ENCODE measurements around the gene NDUFAF2.

Gene NDUFAF2

DNA sequence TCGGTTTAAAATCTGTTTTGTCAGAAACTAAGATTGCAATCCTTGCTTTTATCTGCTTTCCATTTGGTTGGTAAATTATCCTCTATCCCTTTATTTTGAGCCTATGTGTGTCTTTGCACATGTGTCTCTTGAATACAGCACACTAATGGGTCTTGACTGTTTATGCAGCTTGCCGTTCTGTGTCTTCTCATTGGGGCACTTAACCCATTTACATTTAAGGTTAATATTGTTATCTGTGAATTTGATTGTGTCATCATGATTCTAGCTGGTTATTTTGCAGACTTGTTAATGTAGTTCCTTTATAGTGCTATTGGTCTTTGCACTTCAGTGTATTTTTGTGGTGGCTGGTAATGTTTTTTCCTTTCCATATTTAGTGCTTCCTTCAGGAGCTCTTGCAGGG lies 253.6 kb downstream of the NDUFAF2 start:
- H3K36me3 ChIP-seq (ENCODE audit: control insufficient read depth in 2 of 2, insufficient read depth in 1 of 2, low read length in 2 of 2) = no peaks in the 10 kb centered on the region
- H3K4me3 ChIP-seq (ENCODE audit: low read depth, low read length) = no peak overlapping the region
- ChIA-PET POLR2A (no interaction called here), CTCF (interaction anchor here (0.6 kb wide), 1 partner anchor 110 kb away, joined by 3 read pairs; no protein-coding TSS in a partner anchor)
- no peaks in the 10 kb centered on the region for H3K9me3 ChIP-seq (ENCODE audit: control insufficient read depth, insufficient read depth, low read depth, low read length)
- no peak overlapping the region for H3K27ac ChIP-seq (ENCODE audit: extremely low read depth, low read depth, low read length)
- TF ChIP-seq OVOL3 (tag by site-specific recombination; IDR thresholded peaks at IDR 0.05) (no peak), ZNF529 (tag by site-specific recombination; IDR thresholded peaks at IDR 0.05; ENCODE audit: insufficient replicate concordance) (peak; percentile 65), KLF1 (tag by site-specific recombination; IDR thresholded peaks at IDR 0.05) (no peak), REPIN1 (tag by site-specific recombination; IDR thresholded peaks at IDR 0.05; ENCODE audit: low read depth) (no peak), ZNF16 (tag by site-specific recombination; IDR thresholded peaks at IDR 0.05; ENCODE audit: low read depth) (no peak), SETDB1 (IDR thresholded peaks at IDR 0.05; ENCODE audit: insufficient read length, low read length) (peak; percentile 20), ZNF623 (tag by site-specific recombination; IDR thresholded peaks at IDR 0.05) (no peak), GLI2 (tag by site-specific recombination; IDR thresholded peaks at IDR 0.05; ENCODE audit: borderline replicate concordance, low read depth) (no peak), SP2 (tag by site-specific recombination; IDR thresholded peaks at IDR 0.05) (no peak), ZNF610 (tag by site-specific recombination; IDR thresholded peaks at IDR 0.05; ENCODE audit: borderline replicate concordance) (no peak), ZNF654 (tag by site-specific recombination; IDR thresholded peaks at IDR 0.05; ENCODE audit: low read depth) (no peak), ZNF561 (tag by site-specific recombination; IDR thresholded peaks at IDR 0.05; ENCODE audit: borderline replicate concordance) (no peak)
- TF ChIP-seq, protein P1, sequence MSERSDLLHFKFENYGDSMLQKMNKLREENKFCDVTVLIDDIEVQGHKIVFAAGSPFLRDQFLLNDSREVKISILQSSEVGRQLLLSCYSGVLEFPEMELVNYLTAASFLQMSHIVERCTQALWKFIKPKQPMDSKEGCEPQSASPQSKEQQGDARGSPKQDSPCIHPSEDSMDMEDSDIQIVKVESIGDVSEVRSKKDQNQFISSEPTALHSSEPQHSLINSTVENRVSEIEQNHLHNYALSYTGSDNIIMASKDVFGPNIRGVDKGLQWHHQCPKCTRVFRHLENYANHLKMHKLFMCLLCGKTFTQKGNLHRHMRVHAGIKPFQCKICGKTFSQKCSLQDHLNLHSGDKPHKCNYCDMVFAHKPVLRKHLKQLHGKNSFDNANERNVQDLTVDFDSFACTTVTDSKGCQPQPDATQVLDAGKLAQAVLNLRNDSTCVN (tag by site-specific recombination; optimal IDR thresholded peaks at IDR 0.05) = no peak
- H3K4me1 ChIP-seq (ENCODE audit: control insufficient read depth, insufficient read depth, low read length) = no peaks in the 10 kb centered on the region

DNA sequence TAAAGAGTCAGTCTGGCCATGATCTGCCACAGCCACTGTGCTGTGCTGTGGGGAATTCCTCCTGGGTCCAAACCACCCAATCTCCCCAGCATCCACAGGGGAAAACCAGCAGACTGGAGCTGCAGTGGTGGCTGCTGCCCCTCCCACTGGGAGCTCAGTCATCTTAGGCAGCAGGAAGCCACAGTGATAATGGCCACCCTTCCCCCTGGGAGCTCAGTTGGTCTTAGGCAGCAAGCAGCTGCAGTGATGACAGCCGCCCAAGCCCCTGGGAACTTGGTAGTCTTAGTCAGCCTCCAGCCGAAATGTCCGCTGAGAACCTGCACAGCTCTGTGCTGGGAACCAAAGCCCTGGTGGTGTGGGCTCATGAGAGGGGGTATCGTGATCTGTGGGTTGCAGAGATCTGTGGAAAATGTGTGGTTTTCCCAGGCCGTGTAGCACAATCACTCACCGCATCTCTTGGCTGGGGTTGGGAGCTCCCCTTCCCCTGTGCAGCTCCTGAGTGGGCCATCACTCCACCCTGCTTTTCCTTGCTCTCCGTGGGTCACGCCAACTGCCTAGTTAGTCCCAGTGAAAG lies 255.7 kb downstream of the NDUFAF2 start:
- CTCF ChIA-PET = no interaction called here
- Histone ChIP-seq H3K4me3 (ENCODE audit: low read depth, low read length) (no peak overlapping the region), H3K36me3 (ENCODE audit: control insufficient read depth in 2 of 2, insufficient read depth in 1 of 2, low read length in 2 of 2) (no peaks in the 10 kb centered on the region), H3K9me3 (ENCODE audit: control insufficient read depth, insufficient read depth, low read depth, low read length) (no peaks in the 10 kb centered on the region), H3K27ac (ENCODE audit: extremely low read depth, low read depth, low read length) (no peak overlapping the region), H3K4me1 (ENCODE audit: control insufficient read depth, insufficient read depth, low read length) (no peaks in the 10 kb centered on the region)
- POLR2A ChIA-PET = no interaction called here
- TF ChIP-seq, protein P2, sequence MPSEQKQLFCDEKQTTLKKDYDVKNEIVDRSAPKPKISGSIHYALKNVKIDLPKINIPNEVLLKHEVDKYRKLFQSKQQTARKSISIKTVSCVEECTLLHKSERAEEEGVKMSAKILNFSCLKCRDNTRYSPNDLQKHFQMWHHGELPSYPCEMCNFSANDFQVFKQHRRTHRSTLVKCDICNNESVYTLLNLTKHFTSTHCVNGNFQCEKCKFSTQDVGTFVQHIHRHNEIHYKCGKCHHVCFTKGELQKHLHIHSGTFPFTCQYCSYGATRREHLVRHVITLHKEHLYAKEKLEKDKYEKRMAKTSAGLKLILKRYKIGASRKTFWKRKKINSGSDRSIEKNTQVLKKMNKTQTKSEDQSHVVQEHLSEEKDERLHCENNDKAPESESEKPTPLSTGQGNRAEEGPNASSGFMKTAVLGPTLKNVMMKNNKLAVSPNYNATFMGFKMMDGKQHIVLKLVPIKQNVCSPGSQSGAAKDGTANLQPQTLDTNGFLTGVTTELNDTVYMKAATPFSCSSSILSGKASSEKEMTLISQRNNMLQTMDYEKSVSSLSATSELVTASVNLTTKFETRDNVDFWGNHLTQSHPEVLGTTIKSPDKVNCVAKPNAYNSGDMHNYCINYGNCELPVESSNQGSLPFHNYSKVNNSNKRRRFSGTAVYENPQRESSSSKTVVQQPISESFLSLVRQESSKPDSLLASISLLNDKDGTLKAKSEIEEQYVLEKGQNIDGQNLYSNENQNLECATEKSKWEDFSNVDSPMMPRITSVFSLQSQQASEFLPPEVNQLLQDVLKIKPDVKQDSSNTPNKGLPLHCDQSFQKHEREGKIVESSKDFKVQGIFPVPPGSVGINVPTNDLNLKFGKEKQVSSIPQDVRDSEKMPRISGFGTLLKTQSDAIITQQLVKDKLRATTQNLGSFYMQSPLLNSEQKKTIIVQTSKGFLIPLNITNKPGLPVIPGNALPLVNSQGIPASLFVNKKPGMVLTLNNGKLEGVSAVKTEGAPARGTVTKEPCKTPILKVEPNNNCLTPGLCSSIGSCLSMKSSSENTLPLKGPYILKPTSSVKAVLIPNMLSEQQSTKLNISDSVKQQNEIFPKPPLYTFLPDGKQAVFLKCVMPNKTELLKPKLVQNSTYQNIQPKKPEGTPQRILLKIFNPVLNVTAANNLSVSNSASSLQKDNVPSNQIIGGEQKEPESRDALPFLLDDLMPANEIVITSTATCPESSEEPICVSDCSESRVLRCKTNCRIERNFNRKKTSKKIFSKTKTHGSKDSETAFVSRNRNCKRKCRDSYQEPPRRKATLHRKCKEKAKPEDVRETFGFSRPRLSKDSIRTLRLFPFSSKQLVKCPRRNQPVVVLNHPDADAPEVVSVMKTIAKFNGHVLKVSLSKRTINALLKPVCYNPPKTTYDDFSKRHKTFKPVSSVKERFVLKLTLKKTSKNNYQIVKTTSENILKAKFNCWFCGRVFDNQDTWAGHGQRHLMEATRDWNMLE (tag by site-specific recombination; conservative IDR thresholded peaks at IDR 0.05; ENCODE audit: low read depth) = no peak
- TF ChIP-seq OSR2 (tag by site-specific recombination; IDR thresholded peaks at IDR 0.05) = 0 out of 2 replicates have a peak, but pooled peaks have one; percentile 38
- TF ChIP-seq MZF1 (tag by site-specific recombination; IDR thresholded peaks at IDR 0.05; ENCODE audit: borderline replicate concordance) = no peak
- TF ChIP-seq ZNF777 (tag by site-specific recombination; IDR thresholded peaks at IDR 0.05; ENCODE audit: borderline replicate concordance) = no peak
- TF ChIP-seq SP7 (tag by site-specific recombination; IDR thresholded peaks at IDR 0.05) = no peak
- TF ChIP-seq ZNF76 (tag by site-specific recombination; IDR thresholded peaks at IDR 0.05; ENCODE audit: borderline replicate concordance, low read depth) = no peak
- peak; percentile 95 for TF ChIP-seq ZIC2 (tag by site-specific recombination; IDR thresholded peaks at IDR 0.05)

Measured in HEK293 (cell line).